Ascending aorta (tissue), 2 donors: Measurements from ENCODE around the gene SERINC5. TPM values are rescaled to one million over a fixed set of nuclear protein-coding genes. Genes with fewer than 3 reads are reported as not detected.

ENCODE experiments used
- DNase-seq, 2 donors: peaks; one replicate each; pipeline ENCODE4 v3.0.0-alpha.2; 2019; ENCODE audit warnings: low spot score in 2 of 2
- H3K27ac ChIP-seq, 2 donors: fragments of 200-600 bp; sonication (generic); one replicate each; pipeline ENCODE4 v1.5.1; 2016 to 2017; ENCODE audit warnings: mild to moderate bottlenecking in 1 of 2
- H3K27me3 ChIP-seq: fragments of 200-600 bp; sonication (generic); one replicate; pipeline ENCODE4 v1.5.1; 2017
- H3K36me3 ChIP-seq, 2 donors: fragments of 200-600 bp; sonication (generic); one replicate each; pipeline ENCODE4 v1.5.1; 2016
- H3K4me1 ChIP-seq, 2 donors: fragments of 200-600 bp; sonication (generic); one replicate each; pipeline ENCODE4 v1.5.1; 2016 to 2017; ENCODE audit warnings: mild to moderate bottlenecking in 1 of 2
- H3K4me3 ChIP-seq, 2 donors: fragments of 200-600 bp; sonication (generic); one replicate each; pipeline ENCODE4 v1.5.1; 2016 to 2017; ENCODE audit warnings: mild to moderate bottlenecking in 1 of 2
- H3K9me3 ChIP-seq, 2 donors: fragments of 200-600 bp; sonication (generic); one replicate each; pipeline ENCODE4 v1.5.1; 2016
- intact Hi-C: fragments of 100-400 bp; cut with DNase I; formaldehyde crosslinking; loops from one replicate; pipeline ENCODE4 v1.15.1; 2023
- total RNA-seq: library from RNA; depleted of rRNA; stranded (reverse); fragments of >200 nt; gene quantifications from one replicate; pipeline ENCODE4 v1.1.0, GENCODE V29; 2016
- TF ChIP-seq, protein P1 (sequence below), 3 experiments: fragments of 200-600 bp in 2 of 3; fragments of 450-650 bp in 1 of 3; sonication (generic) in 2 of 3; IDR thresholded peaks; one replicate each; pipeline ENCODE4 v1.5.1; 2016 to 2019; ENCODE audit warnings: antibody characterized with exemption in 3 of 3, mild to moderate bottlenecking in 1 of 3, moderate library complexity in 1 of 3

SERINC5 gene
- total RNA-seq, 1 donor from 2014 or later = 3.4 TPM

DNA sequence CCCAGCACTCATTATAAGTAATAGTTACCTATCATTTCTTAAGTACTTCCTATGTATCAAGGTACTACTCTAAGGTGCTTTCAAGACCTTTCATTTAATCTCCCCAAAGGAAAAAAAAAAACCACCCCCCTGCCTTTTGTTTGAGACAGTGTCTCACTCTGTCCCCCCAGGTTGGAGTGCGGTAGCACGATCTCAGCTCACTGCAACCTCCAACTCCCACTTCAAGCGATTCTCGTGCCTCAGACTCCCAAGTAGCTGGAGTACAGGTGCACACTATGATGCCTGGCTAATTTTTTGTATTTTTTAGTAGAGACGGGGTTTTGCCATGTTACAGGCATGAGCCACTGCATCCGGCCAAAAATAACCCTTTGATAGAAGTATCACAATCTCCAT is 29.9 kb downstream of the SERINC5 start:
- H3K4me3 ChIP-seq = no peak overlapping the region
- DNase-seq = no peak
- no peaks in the 10 kb centered on the region for H3K4me1 ChIP-seq
- intact Hi-C loops = no loop called here
- H3K27me3 ChIP-seq = no peaks in the 10 kb centered on the region
- no peaks in the 10 kb centered on the region for H3K36me3 ChIP-seq
- H3K27ac ChIP-seq = no peak overlapping the region
- TF ChIP-seq, protein P1, sequence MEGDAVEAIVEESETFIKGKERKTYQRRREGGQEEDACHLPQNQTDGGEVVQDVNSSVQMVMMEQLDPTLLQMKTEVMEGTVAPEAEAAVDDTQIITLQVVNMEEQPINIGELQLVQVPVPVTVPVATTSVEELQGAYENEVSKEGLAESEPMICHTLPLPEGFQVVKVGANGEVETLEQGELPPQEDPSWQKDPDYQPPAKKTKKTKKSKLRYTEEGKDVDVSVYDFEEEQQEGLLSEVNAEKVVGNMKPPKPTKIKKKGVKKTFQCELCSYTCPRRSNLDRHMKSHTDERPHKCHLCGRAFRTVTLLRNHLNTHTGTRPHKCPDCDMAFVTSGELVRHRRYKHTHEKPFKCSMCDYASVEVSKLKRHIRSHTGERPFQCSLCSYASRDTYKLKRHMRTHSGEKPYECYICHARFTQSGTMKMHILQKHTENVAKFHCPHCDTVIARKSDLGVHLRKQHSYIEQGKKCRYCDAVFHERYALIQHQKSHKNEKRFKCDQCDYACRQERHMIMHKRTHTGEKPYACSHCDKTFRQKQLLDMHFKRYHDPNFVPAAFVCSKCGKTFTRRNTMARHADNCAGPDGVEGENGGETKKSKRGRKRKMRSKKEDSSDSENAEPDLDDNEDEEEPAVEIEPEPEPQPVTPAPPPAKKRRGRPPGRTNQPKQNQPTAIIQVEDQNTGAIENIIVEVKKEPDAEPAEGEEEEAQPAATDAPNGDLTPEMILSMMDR (IDR thresholded peaks at IDR 0.05) = no peak
- no peaks in the 10 kb centered on the region for H3K9me3 ChIP-seq

DNA sequence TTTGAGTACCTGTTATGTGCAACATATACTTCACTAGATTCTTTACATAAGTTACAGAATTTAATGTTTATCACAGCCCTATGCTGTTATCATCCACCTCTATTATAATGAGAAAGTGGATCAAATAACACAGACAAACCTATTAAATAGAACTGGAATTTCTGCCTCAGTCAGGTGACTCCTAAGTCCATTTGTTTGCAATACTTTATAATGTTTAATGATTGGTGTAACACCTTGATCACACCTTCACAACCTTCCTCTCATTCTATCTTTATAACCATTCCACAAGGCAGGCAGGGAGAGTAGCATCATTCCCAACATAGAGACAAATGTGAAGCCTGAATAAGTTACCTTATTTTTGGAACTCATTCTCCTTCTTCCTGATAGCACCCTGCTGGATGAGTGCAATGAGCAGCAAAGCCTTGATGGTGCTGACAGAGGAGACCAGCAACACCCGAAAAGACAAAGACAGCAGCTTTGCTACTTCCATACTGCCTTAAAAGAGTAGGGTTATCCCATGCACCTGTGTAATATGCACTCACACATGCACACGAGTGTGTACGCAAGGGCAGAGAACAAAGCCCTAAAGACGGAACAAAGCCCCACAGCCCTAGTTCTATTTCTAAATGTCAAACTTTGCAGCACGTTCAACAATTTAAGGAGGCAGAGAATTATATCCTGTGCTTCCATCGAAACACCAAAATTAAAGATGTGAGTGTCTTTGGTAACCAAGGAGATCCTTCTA is 30.5 kb downstream of the SERINC5 start:
- Histone ChIP-seq H3K27ac (no peak overlapping the region), H3K4me1 (no peaks in the 10 kb centered on the region), H3K4me3 (no peak overlapping the region), H3K27me3 (no peaks in the 10 kb centered on the region), H3K36me3 (no peaks in the 10 kb centered on the region), H3K9me3 (no peaks in the 10 kb centered on the region)
- intact Hi-C loops = no loop called here
- TF ChIP-seq, protein P1 (IDR thresholded peaks at IDR 0.05) = no peak
- DNase-seq = no peak

DNA sequence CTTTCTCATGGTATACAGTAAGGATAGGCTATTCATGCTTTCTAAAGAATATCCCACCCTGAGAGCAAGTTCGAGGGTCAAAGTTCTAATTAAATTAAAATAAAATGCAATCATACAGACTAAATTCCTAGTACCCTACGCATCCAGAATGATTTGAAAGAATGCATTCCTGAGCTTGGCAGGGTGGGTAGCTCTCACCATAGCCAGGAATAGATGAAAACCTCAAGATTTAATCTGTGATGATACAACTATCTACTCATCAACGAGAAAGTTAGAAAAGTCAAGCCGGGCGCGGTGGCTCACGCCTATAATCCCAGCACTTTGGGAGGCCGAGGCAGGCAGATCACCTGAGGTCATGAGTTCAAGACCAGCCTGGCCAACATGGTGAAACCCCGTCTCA is 32.3 kb downstream of the SERINC5 start:
- intact Hi-C loops = no loop called here
- no peaks in the 10 kb centered on the region for H3K4me1 ChIP-seq
- no peaks in the 10 kb centered on the region for H3K27me3 ChIP-seq
- H3K27ac ChIP-seq = no peak overlapping the region
- TF ChIP-seq, protein P1 (IDR thresholded peaks at IDR 0.05) = no peak
- DNase-seq = no peak
- no peak overlapping the region for H3K4me3 ChIP-seq
- no peaks in the 10 kb centered on the region for H3K36me3 ChIP-seq
- H3K9me3 ChIP-seq = no peaks in the 10 kb centered on the region

DNA sequence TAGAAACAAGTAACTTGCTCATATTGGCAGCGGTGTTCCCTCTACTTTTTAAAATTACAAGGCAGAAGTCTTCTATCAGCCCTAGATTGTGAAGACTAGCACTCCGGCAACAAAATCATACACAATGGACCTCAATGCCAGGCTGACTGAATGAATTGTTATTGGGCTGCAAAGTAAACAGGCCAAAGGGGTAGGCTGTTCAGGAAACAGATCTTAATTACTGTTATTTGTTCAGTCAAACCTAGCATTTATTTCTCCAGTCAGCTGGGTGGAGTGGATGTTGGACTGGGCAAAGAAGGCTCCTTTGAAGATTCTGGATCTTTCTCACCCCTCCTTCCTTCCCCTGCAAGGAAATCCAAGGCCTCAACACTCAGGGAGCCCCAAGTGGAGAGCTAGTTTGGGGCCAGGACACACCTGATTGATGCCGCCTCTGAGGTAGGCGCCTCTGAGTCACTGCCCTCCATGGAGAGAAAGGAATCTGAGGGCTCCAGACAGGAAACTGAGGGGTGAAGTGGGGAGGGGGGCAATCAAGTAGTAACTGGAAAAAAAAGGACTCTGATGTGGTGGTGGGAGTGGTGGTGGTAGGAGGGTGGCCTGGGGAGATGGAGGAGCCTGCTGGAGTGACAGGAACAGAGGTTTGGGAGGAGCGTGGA is 35.5 kb downstream of the SERINC5 start:
- no peak for DNase-seq
- no peak overlapping the region for H3K4me3 ChIP-seq
- H3K27ac ChIP-seq = no peak overlapping the region
- H3K27me3 ChIP-seq = no peaks in the 10 kb centered on the region
- intact Hi-C loops = no loop called here
- H3K4me1 ChIP-seq = peaks cover 0 to 11% of the 10 kb centered on the region in 2 donors
- no peaks in the 10 kb centered on the region for H3K36me3 ChIP-seq
- no peaks in the 10 kb centered on the region for H3K9me3 ChIP-seq
- TF ChIP-seq, protein P1 (IDR thresholded peaks at IDR 0.05) = no peak

DNA sequence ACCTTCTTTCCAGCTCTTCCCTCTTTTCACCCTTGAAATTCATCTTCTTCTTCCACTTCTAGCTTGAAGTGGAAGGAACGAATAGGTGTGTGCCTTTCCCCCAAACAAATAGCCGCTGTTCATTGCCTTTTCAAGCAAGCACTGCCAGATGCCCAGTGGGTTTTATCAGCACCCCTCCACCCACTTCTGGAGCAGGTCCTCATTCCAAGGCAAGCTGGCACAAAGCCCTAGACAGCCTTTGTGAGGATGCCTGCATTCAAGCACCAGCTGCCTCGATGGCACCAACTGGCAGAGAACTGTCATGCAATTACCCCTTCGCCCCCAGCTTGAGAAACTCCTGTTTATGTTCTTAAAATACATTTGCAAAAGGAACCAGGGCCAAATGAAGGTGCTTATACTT is 36.5 kb downstream of the SERINC5 start:
- no peaks in the 10 kb centered on the region for H3K27me3 ChIP-seq
- no peaks in the 10 kb centered on the region for H3K36me3 ChIP-seq
- intact Hi-C loops = no loop called here
- TF ChIP-seq, protein P1 (IDR thresholded peaks at IDR 0.05) = no peak
- H3K4me1 ChIP-seq = peaks cover 0 to 11% of the 10 kb centered on the region in 2 donors
- no peak overlapping the region for H3K4me3 ChIP-seq
- no peaks in the 10 kb centered on the region for H3K9me3 ChIP-seq
- peak overlapping the region in 1 of 2 donors; percentile 5 for H3K27ac ChIP-seq
- no peak for DNase-seq
